SK-N-SH treated with all-trans-retinoic acid at 6 μM for 48 hours (cell line): Measurements from ENCODE around the gene GPSM1.
A peak's percentile ranks its signal among the peaks of the same experiment; 100 is the strongest.

Experiments used
- ATAC-seq: fragments of 200-7000 bp; cut with Tn5 transposase; 3 replicates; pipeline ENCODE4 v1.9.1; 2020; ENCODE audit warnings: mild to moderate bottlenecking, moderate library complexity
- BACH2 ChIP-seq: fragments of 250-450 bp; sonication (Bioruptor Pico); IDR thresholded peaks from 2 replicates; pipeline ENCODE4 v1.9.0; 2021; ENCODE audit warnings: mild to moderate bottlenecking, borderline replicate concordance
- CREB5 ChIP-seq: fragments of 250-450 bp; sonication (Bioruptor Pico); IDR thresholded peaks from 2 replicates; pipeline ENCODE4 v1.5.1; 2020; ENCODE audit warnings: low read depth, mild to moderate bottlenecking, moderate library complexity
- CSDC2 ChIP-seq: fragments of 250-450 bp; sonication (Bioruptor Pico); IDR thresholded peaks from 2 replicates; pipeline ENCODE4 v1.5.0; 2020; ENCODE audit warnings: mild to moderate bottlenecking, moderate library complexity
- CSRNP3 ChIP-seq: fragments of 250-450 bp; sonication (Bioruptor Pico); IDR thresholded peaks from 2 replicates; pipeline ENCODE4 v1.5.1; 2021; ENCODE audit warnings: mild to moderate bottlenecking, moderate library complexity
- ESRRG ChIP-seq: fragments of 250-450 bp; sonication (Bioruptor Pico); IDR thresholded peaks from 2 replicates; pipeline ENCODE4 v1.6.1; 2021; ENCODE audit warnings: mild to moderate bottlenecking
- ISL1 ChIP-seq: fragments of 250-450 bp; sonication (Bioruptor Pico); IDR thresholded peaks from 2 replicates; pipeline ENCODE4 v2.1.2; 2022; ENCODE audit warnings: mild to moderate bottlenecking, moderate library complexity
- OSR1 ChIP-seq: fragments of 250-450 bp; sonication (Bioruptor Pico); IDR thresholded peaks from 2 replicates; pipeline ENCODE4 v1.8.0; 2022; ENCODE audit warnings: moderate library complexity, mild to moderate bottlenecking, inconsistent platforms
- PATZ1 ChIP-seq: fragments of 250-450 bp; sonication (Bioruptor Pico); IDR thresholded peaks from 2 replicates; pipeline ENCODE4 v1.8.0; 2020; ENCODE audit warnings: mild to moderate bottlenecking, moderate library complexity, borderline replicate concordance
- POU6F1 ChIP-seq: fragments of 250-450 bp; sonication (Bioruptor Pico); IDR thresholded peaks from 2 replicates; pipeline ENCODE4 v1.8.0; 2021; ENCODE audit warnings: low read depth, mild to moderate bottlenecking, moderate library complexity, borderline replicate concordance
- PPARA ChIP-seq: fragments of 250-450 bp; sonication (Bioruptor Pico); IDR thresholded peaks from 2 replicates; pipeline ENCODE4 v1.5.0; 2020; ENCODE audit warnings: mild to moderate bottlenecking, borderline replicate concordance
- RARB ChIP-seq: fragments of 250-450 bp; sonication (Bioruptor Pico); IDR thresholded peaks from 2 replicates; pipeline ENCODE4 v1.8.0; 2021; ENCODE audit warnings: mild to moderate bottlenecking, moderate library complexity
- SNAI2 ChIP-seq: fragments of 250-450 bp; sonication (Bioruptor Pico); IDR thresholded peaks from 2 replicates; pipeline ENCODE4 v1.5.0; 2020; ENCODE audit warnings: mild to moderate bottlenecking, moderate library complexity
- TCF4 ChIP-seq: fragments of 250-450 bp; sonication (Bioruptor Pico); IDR thresholded peaks from 2 replicates; pipeline ENCODE4 v1.8.0; 2021; ENCODE audit warnings: mild to moderate bottlenecking, moderate library complexity, borderline replicate concordance
- TSHZ2 ChIP-seq: fragments of 250-450 bp; sonication (Bioruptor Pico); IDR thresholded peaks from 2 replicates; pipeline ENCODE4 v1.5.0; 2020; ENCODE audit warnings: mild to moderate bottlenecking, moderate library complexity
- ZC3H10 ChIP-seq: fragments of 250-450 bp; sonication (Bioruptor Pico); IDR thresholded peaks from 2 replicates; pipeline ENCODE4 v1.5.1; 2021; ENCODE audit warnings: mild to moderate bottlenecking, moderate library complexity
- ZFP3 ChIP-seq: fragments of 250-450 bp; sonication (Bioruptor Pico); IDR thresholded peaks from 2 replicates; pipeline ENCODE4 v1.5.0; 2020; ENCODE audit warnings: mild to moderate bottlenecking, moderate library complexity
- ZFP30 ChIP-seq: fragments of 450-650 bp; formaldehyde crosslinking; IDR thresholded peaks from 2 replicates; pipeline ENCODE4 v1.5.0; 2022; ENCODE audit warnings: mild to moderate bottlenecking, moderate library complexity
- ZNF565 ChIP-seq: fragments of 450-650 bp; formaldehyde crosslinking; conservative IDR thresholded peaks from 2 replicates; pipeline ENCODE4 v1.5.0; 2020; ENCODE audit warnings: low read depth, mild to moderate bottlenecking, moderate library complexity
- ZNF70 ChIP-seq: fragments of 450-650 bp; formaldehyde crosslinking; IDR thresholded peaks from 2 replicates; pipeline ENCODE4 v1.5.0; 2020; ENCODE audit warnings: mild to moderate bottlenecking, moderate library complexity
- ZNF8 ChIP-seq: fragments of 450-650 bp; formaldehyde crosslinking; IDR thresholded peaks from 2 replicates; pipeline ENCODE4 v1.5.0; 2020; ENCODE audit warnings: mild to moderate bottlenecking, moderate library complexity

The GPSM1 gene

GRCh38 chr9:136325358-136325757, 2.0 kb upstream of the GPSM1 start:
- no peak for ATAC-seq
- TF ChIP-seq ESRRG (CRISPR knock-in tag), result no peak
- no peak for TF ChIP-seq POU6F1 (CRISPR knock-in tag)
- TF ChIP-seq RARB, result no peak
- no peak for TF ChIP-seq TCF4 (CRISPR knock-in tag)
- TF ChIP-seq, all 23 proteins: peak for 0

GRCh38 chr9:136326061-136326760, 1.1 kb upstream of the GPSM1 start:
- ATAC-seq, result peak; percentile 79
- TF ChIP-seq ZNF70 (CRISPR knock-in tag), result 0 out of 2 replicates have a peak, but pooled peaks have one; percentile 21
- TF ChIP-seq SNAI2 (CRISPR knock-in tag), result no peak
- TF ChIP-seq RARB, result no peak
- no peak for TF ChIP-seq ZFP3
- TF ChIP-seq CSDC2, result no peak
- TF ChIP-seq TSHZ2, result peak; percentile 52; the same call in 1 of the 2 replicates
- TF ChIP-seq PPARA (CRISPR knock-in tag), result 0 out of 2 replicates have a peak, but pooled peaks have one; percentile 48
- no peak for TF ChIP-seq ISL1 (CRISPR knock-in tag)
- peak; percentile 79; the same call in 1 of the 2 replicates for TF ChIP-seq TCF4 (CRISPR knock-in tag)
- TF ChIP-seq ZFP30 (CRISPR knock-in tag), result 0 out of 2 replicates have a peak, but pooled peaks have one; percentile 15
- peak; percentile 54; the same call in 1 of the 2 replicates for TF ChIP-seq ZNF565
- no peak for TF ChIP-seq CREB5 (CRISPR knock-in tag)
- TF ChIP-seq, all 23 proteins: peak for 6

GRCh38 chr9:136326761-136327303, 507 bp upstream of the GPSM1 start:
- TF ChIP-seq TSHZ2 (no peak), CSRNP3 (CRISPR knock-in tag) (no peak), ZNF8 (CRISPR knock-in tag) (no peak), ZFP3 (no peak), ZNF565 (no peak), ZFP30 (CRISPR knock-in tag) (no peak), CSDC2 (no peak), ZNF70 (CRISPR knock-in tag) (no peak), ISL1 (CRISPR knock-in tag) (no peak), PATZ1 (CRISPR knock-in tag) (no peak), ZC3H10 (CRISPR knock-in tag) (no peak), OSR1 (CRISPR knock-in tag) (no peak), BACH2 (CRISPR knock-in tag) (no peak), CREB5 (CRISPR knock-in tag) (no peak), POU6F1 (CRISPR knock-in tag) (no peak)
- ATAC-seq, result peak; percentile 3
